Measurements from ENCODE around the gene ALCAM.
A peak's percentile ranks its signal among the peaks of the same experiment; 100 is the strongest.

Gene ALCAM

GRCh38 chr3:105499961-105500360 is 133.3 kb downstream of the ALCAM start:
- DNase-seq, result no peak

GRCh38 chr3:105502333-105502732 is 135.6 kb downstream of the ALCAM start:
- no peak for DNase-seq

- DNase-seq, result no peak
These were observed 136.5 kb downstream of the ALCAM start for GRCh38 chr3:105503191-105503593.

- DNase-seq, result no peak
These were observed 137.8 kb downstream of the ALCAM start for GRCh38 chr3:105504440-105504951.

GRCh38 chr3:105505170-105505569 is 138.5 kb downstream of the ALCAM start:
- no peak for DNase-seq

- no peak for DNase-seq
These were observed 144.3 kb downstream of the ALCAM start for GRCh38 chr3:105511031-105511430.

- no peak for DNase-seq
These were observed 145.4 kb downstream of the ALCAM start for GRCh38 chr3:105512061-105512460.

GRCh38 chr3:105513042-105513441 is 146.3 kb downstream of the ALCAM start:
- no peak for DNase-seq

- DNase-seq, result no peak
These were observed 147.2 kb downstream of the ALCAM start for GRCh38 chr3:105513886-105514285.

- no peak for DNase-seq
These were observed 148.7 kb downstream of the ALCAM start for GRCh38 chr3:105515372-105515771.

- DNase-seq, result no peak
These were observed 150.3 kb downstream of the ALCAM start for GRCh38 chr3:105516972-105517371.

- no peak for DNase-seq
These were observed 151.5 kb downstream of the ALCAM start for GRCh38 chr3:105518203-105518602.

GRCh38 chr3:105518806-105519418 is 152.2 kb downstream of the ALCAM start:
- DNase-seq, result peak; percentile 48

- DNase-seq, result no peak
These were observed 155.1 kb downstream of the ALCAM start for GRCh38 chr3:105521770-105522169.

- no peak for DNase-seq
These were observed 156.8 kb downstream of the ALCAM start for GRCh38 chr3:105523501-105523900.

GRCh38 chr3:105525531-105525930 is 158.8 kb downstream of the ALCAM start:
- no peak for DNase-seq

- peak; percentile 60 for DNase-seq
These were observed 159.8 kb downstream of the ALCAM start for GRCh38 chr3:105526360-105527111.

GRCh38 chr3:105527535-105527934 is 160.8 kb downstream of the ALCAM start:
- DNase-seq, result no peak

- DNase-seq, result no peak
These were observed 161.2 kb downstream of the ALCAM start for GRCh38 chr3:105527949-105528348.

GRCh38 chr3:105528955-105529354 is 162.2 kb downstream of the ALCAM start:
- DNase-seq, result no peak

GRCh38 chr3:105529456-105529855 is 162.7 kb downstream of the ALCAM start:
- DNase-seq, result no peak

GRCh38 chr3:105532251-105532650 is 165.5 kb downstream of the ALCAM start:
- DNase-seq, result no peak

GRCh38 chr3:105533960-105534359 is 167.3 kb downstream of the ALCAM start:
- no peak for DNase-seq

GRCh38 chr3:105534491-105534890 is 167.8 kb downstream of the ALCAM start:
- DNase-seq, result no peak
